Thyroid gland (tissue), 4 donors: ENCODE measurements around the gene CIT.

Experiments
- POLR2A ChIP-seq, 2 donors: fragments of 450-650 bp; IDR thresholded peaks; one replicate each; pipeline ENCODE4 v1.6.1; 2017; ENCODE audit warnings: antibody characterized with exemption in 2 of 2, mild to moderate bottlenecking in 2 of 2, moderate library complexity in 1 of 2
- TF ChIP-seq, protein P1 (sequence below), 6 experiments: fragments of 200-600 bp in 3 of 6; fragments of 450-650 bp in 3 of 6; sonication (generic) in 3 of 6; IDR thresholded peaks; one replicate each; pipeline ENCODE4 v1.5.1; 2016 to 2019; ENCODE audit warnings: antibody characterized with exemption in 6 of 6, mild to moderate bottlenecking in 2 of 6, inconsistent platforms in 1 of 6, moderate library complexity in 1 of 6

DNA sequence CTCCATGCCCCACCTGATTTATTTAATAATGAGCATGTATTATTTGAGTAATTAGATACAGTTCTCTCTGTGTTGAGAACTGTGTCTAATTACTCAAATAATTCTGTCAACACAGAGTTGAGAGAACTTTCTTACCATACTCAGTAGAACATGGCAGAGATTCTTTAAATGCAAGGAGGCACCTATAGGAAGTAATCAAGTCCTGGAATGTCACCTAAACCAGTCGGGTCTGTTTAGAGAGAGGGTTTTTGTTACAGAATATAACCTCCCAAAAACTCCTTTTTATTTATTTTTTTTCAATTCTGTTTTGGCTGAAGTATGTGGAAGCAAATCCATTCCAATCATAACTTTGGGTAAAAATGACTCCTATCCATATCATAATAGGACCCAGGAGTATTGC is 37.5 kb upstream of the CIT start:
- TF ChIP-seq, protein P1, sequence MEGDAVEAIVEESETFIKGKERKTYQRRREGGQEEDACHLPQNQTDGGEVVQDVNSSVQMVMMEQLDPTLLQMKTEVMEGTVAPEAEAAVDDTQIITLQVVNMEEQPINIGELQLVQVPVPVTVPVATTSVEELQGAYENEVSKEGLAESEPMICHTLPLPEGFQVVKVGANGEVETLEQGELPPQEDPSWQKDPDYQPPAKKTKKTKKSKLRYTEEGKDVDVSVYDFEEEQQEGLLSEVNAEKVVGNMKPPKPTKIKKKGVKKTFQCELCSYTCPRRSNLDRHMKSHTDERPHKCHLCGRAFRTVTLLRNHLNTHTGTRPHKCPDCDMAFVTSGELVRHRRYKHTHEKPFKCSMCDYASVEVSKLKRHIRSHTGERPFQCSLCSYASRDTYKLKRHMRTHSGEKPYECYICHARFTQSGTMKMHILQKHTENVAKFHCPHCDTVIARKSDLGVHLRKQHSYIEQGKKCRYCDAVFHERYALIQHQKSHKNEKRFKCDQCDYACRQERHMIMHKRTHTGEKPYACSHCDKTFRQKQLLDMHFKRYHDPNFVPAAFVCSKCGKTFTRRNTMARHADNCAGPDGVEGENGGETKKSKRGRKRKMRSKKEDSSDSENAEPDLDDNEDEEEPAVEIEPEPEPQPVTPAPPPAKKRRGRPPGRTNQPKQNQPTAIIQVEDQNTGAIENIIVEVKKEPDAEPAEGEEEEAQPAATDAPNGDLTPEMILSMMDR (IDR thresholded peaks at IDR 0.05): no peak
- TF ChIP-seq POLR2A (IDR thresholded peaks at IDR 0.05): no peak
